NCI-H146 treated with DMSO at 0.1 percent for 48 hours (cell line): ENCODE data around the gene GTF2E1.

Experiments
- DNase-seq: peaks from one replicate; lab custom pipeline; 2025; ENCODE audit not compliant: unreplicated experiment; lab: John Stamatoyannopoulos, UW

GTF2E1 gene

DNA sequence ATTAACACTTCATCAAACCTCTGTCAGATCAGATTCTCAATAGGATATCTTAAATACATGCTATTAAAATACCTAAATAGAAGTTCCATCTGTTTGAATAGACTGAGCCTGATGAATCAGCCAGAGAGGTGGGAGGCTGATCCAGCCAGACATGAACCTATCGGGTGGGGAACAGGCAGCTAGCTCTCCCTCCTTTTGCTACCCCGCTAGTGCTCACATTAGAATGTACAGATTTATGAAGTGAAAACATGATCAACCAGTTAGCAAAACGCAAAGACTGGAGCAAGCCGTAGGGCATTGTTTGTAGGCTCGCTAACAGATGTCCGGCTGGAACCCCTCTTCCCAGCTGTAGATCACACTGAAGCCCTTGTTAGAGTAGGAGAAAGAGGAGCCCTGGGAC is 54.4 kb downstream of the GTF2E1 start:
- DNase-seq = no peak

DNA sequence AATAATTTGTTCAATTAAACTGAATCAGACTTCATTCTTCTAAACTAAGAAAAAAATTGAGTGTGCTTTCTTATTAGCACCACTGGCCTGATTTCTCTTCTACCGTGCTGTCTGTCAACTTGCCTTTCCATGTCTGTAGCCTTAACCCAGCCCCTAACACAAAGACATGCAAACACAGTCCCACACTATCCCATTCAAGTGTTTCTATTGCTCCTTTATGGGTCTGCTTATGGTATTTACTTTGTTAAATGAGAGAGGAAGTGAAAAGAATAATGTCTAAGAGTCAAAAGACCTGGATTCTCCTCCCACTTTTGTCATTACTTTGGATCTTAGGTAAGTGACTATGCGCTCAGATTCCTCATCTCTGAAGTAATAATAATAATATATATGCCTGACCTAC is 55.3 kb downstream of the GTF2E1 start:
- no peak for DNase-seq

DNA sequence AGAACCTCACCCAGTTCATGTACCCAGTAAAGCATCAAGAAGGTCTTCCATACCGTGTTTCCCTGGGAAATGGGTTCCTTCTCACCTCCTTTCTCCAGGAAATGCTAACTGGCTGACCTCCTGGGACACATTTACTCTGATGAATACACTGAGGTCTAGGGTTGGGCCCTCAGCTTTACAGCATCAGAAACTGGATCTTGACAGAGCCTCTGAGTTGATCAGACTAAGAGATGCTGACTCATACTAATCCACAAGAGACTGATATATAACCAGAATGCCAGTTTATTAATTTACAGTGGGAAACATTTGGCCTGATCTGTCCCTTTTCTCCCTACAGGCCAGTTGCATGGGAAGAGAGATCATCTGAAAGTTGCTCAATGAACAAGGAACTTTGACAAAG is 55.8 kb downstream of the GTF2E1 start:
- no peak for DNase-seq

GRCh38 chr3:120800625-120801024 is 58.1 kb downstream of the GTF2E1 start:
- no peak for DNase-seq

DNA sequence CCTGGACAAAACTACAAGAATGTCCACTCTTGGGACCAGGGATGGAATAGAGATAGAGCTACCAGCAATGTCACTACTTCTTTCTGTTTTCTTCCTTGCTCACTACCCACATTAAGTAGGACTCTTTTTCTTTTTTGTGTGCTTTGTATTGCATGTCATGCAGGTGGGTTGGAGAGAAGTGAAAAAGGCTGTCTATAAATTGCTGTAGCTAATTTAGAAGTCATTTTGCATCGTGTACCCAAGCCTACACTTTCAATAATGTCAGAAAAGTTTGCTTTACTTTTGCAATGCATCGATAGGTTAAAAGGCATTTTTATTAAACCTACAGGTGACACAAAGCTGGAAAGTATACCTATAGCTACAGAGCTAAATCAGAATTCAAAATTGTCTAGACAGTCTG is 58.9 kb downstream of the GTF2E1 start:
- DNase-seq = no peak

DNA sequence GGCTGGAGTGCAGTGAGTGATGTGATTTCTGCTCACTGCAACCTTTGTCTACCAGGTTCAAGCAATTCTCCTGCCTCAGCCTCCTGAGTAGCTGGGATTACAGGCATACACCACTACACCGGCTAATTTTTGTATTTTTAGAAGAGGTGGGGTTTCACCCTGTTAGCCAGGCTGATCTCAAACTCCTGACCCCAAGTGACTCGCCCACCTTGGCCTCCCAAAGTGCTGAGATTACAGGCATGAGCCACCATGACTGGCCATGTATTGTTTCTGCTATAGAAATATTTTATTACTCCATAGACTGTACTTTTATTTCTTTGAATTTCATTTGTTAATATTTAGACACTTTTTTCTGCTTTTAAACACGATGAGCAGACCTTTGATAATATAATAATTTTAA is 60.4 kb downstream of the GTF2E1 start:
- no peak for DNase-seq

GRCh38 chr3:120816728-120817127 is 74.2 kb downstream of the GTF2E1 start:
- DNase-seq = no peak

DNA sequence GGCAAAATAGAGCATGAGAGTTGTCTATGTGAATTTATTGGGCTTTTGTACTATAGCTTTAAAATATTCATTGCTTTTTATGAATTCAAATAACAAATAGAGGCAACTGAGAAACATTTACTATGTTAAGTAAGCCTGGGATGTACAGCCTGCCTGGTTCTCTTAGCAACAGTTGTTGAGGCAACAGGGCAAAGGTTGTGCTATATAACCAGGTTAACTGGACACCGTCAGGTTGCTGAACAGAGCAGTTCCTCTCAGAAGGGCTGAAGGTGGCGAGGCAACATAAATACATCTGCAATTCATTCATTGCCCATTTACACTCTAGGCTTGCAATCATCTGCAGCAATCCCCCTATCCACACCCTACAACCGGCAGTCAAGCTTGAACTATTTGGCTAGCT is 78.2 kb downstream of the GTF2E1 start:
- no peak for DNase-seq

DNA sequence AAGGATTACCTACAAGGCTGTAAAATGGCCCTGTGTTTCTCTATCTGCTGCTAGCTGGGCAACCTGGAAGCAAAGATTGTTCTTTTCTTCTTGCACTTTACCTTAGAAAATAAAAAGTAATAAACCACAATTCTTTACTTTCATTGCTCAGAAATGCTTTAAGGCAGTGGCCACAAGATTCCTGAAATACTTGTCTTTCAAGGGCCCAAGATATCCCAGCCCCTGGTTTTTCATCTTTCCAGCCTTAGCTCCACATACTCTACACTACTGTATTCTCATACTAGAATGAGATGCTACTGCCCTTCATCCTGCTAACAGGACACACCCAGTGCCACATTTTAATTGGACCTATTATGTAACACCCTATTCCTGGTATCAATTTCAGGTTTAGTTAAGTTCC is 78.9 kb downstream of the GTF2E1 start:
- DNase-seq = no peak

DNA sequence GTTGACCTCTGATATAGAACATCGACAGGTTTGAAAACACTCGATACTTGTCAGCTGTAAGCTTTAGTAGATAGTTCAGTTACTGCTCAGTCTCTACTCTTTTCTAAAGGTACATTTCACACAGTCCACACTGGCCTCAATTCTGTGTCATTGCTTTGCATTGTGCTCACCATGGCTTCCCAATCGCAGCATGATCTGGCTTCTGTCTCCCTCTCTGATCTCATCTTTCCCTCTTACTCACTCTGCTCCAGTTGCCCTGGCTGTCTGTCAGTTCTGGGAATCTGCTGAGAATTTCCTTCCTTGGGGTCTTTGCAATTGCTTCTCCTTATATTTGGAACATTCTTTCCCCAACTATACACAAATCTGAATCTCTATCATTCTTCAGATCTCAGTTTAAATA is 80.6 kb downstream of the GTF2E1 start:
- no peak for DNase-seq

- DNase-seq = no peak
Measured at GRCh38 chr3:120824613-120825012, 82.1 kb downstream of the GTF2E1 start.

DNA sequence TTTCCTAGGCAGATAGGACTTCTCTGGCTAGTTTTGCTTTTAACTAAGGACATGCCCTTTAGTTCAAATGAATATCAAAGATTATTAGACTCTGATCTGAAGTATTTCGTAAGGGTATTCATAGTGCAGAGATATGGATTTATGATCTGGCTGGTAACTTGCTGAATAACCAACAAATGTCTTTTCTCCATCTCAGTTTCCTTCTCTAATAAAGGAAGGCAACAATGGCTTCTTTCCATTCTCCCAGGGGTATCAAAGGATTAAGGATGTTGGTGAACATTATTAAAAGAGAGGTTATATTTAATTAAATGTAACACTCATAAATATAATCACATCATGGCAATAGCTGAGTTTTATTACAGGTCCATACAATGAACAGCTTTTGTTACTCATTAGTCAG is 86.3 kb downstream of the GTF2E1 start:
- DNase-seq = no peak

DNA sequence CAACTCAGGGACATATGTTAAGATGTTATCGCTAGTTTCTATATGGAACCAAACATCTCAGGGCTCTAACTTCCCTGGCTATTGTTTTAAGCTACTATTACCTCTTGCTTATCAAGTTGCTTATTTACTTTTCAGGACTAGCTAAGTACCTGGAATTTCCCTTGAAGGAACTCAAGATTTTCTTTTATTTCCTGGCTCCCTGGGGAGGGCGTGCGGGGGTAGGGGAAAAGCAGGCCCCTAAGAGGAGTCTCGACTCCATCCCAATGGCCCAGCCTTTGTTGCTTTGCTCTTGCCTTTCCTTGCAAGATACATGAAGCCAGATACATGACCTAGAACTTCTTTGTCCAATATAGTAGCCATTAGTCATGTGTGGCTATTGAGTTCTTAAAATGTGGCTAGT is 88.5 kb downstream of the GTF2E1 start:
- no peak for DNase-seq
